Measurements from ENCODE around the gene HOXA10.

Gene HOXA10

GRCh38 chr7:27128034-27128433 is 46.1 kb downstream of the HOXA10 start:
- no peak for DNase-seq

- no peak for DNase-seq
Observed at GRCh38 chr7:27126596-27127327, 47.4 kb downstream of the HOXA10 start.

GRCh38 chr7:27125986-27126394 is 48.1 kb downstream of the HOXA10 start:
- no peak for DNase-seq

- no peak for DNase-seq
Observed at GRCh38 chr7:27124902-27125689, 49.0 kb downstream of the HOXA10 start.

GRCh38 chr7:27124096-27124901 is 49.8 kb downstream of the HOXA10 start:
- DNase-seq, result no peak

- no peak for DNase-seq
Observed at GRCh38 chr7:27123477-27124053, 50.6 kb downstream of the HOXA10 start.

- DNase-seq, result no peak
Observed at GRCh38 chr7:27123007-27123476, 51.1 kb downstream of the HOXA10 start.

- DNase-seq, result no peak
Observed at GRCh38 chr7:27122077-27122910, 51.8 kb downstream of the HOXA10 start.

GRCh38 chr7:27121684-27122076 is 52.4 kb downstream of the HOXA10 start:
- DNase-seq, result no peak

Measured in activated effector memory CD4-positive, alpha-beta T cell treated with Interleukin-2 at 50 U/mL for 16 hours (primary cell).